IMR-90 (cell line): ENCODE results near the gene CRLF2. TPM values are rescaled to one million over a fixed set of nuclear protein-coding genes. Genes with fewer than 3 reads are reported as not detected.

Experiments
- ATAC-seq: fragments of 200-7000 bp; cut with Tn5 transposase; 2 replicates; pipeline ENCODE4 v1.9.1; 2020; ENCODE audit warnings: low read depth, mild to moderate bottlenecking, moderate library complexity
- BruUV-seq: library from RNA; stranded (reverse); fragments of 400-500 nt; replicated peaks from 2 replicates; lab custom pipeline; 2021; lab: Mats Ljungman, UMichigan
- CTCF ChIA-PET: fragments of 300-600 bp; formaldehyde crosslinking; extraction: SDS; loops from one replicate; lab custom pipeline; 2021; ENCODE audit warnings: antibody characterized with exemption; lab: Yijun Ruan, JAX
- POLR2A ChIA-PET: fragments of 300-600 bp; sonication (Branson Sonifier 250); formaldehyde crosslinking; loops from one replicate; lab custom pipeline; 2022; ENCODE audit warnings: antibody characterized with exemption; ENCODE audit not compliant: unreplicated experiment; lab: Charles Lee
- DNase-seq: peaks from one replicate; pipeline ENCODE4 v3.0.0; 2013
- H2AFZ ChIP-seq: replicated peaks from 2 replicates; pipeline ENCODE3; 2013; ENCODE audit warnings: low read length, mild to moderate bottlenecking; ENCODE audit not compliant: poor library complexity
- H2AK5ac ChIP-seq: 2 replicates; pipeline ENCODE4 v1.6.1; 2013; ENCODE audit warnings: low read depth, low read length, inconsistent platforms
- H2AK9ac ChIP-seq: replicated peaks from 2 replicates; pipeline ENCODE3; 2013; ENCODE audit warnings: mild to moderate bottlenecking, low read depth, low read length, moderate library complexity; ENCODE audit not compliant: poor library complexity
- H2BK120ac ChIP-seq: 2 replicates; pipeline ENCODE4 v1.6.1; 2013; ENCODE audit warnings: low read depth, low read length, inconsistent platforms
- H2BK15ac ChIP-seq: 3 replicates; pipeline ENCODE4 v1.6.1; 2013; ENCODE audit warnings: low read depth, low read length, inconsistent platforms
- H2BK20ac ChIP-seq: 2 replicates; pipeline ENCODE4 v1.6.1; 2013; ENCODE audit warnings: low read depth, mild to moderate bottlenecking, inconsistent platforms, low read length, moderate library complexity
- H2BK5ac ChIP-seq: 2 replicates; pipeline ENCODE4 v1.6.1; 2013; ENCODE audit warnings: mild to moderate bottlenecking, low read depth, low read length, inconsistent platforms; ENCODE audit not compliant: poor library complexity, severe bottlenecking
- H3K14ac ChIP-seq: replicated peaks from 2 replicates; pipeline ENCODE4 v1.6.1; 2013; ENCODE audit warnings: low read depth, low read length, inconsistent platforms
- H3K18ac ChIP-seq: 2 replicates; pipeline ENCODE4 v1.6.1; 2013; ENCODE audit warnings: low read depth, low read length, control low read depth
- H3K23ac ChIP-seq: 2 replicates; pipeline ENCODE4 v1.6.1; 2013; ENCODE audit warnings: low read depth, low read length, inconsistent platforms
- H3K27ac ChIP-seq: 2 replicates; pipeline ENCODE4 v1.5.1; 2013; ENCODE audit warnings: mild to moderate bottlenecking, control low read depth, low read length; ENCODE audit not compliant: insufficient read depth
- H3K27me3 ChIP-seq: 2 replicates; pipeline ENCODE4 v1.6.1; 2013; ENCODE audit warnings: low read length; ENCODE audit not compliant: control insufficient read depth, insufficient read depth
- H3K36me3 ChIP-seq: 2 replicates; pipeline ENCODE4 v1.6.1; 2013; ENCODE audit warnings: low read length, mixed read lengths; ENCODE audit not compliant: control insufficient read depth, insufficient read depth
- H3K4ac ChIP-seq: 2 replicates; pipeline ENCODE4 v1.6.1; 2013; ENCODE audit warnings: low read depth, low read length, inconsistent platforms
- H3K4me1 ChIP-seq: 2 replicates; pipeline ENCODE4 v1.6.1; 2013; ENCODE audit warnings: low read length, mixed read lengths; ENCODE audit not compliant: control insufficient read depth, insufficient read depth
- H3K4me2 ChIP-seq: 2 replicates; pipeline ENCODE4 v1.6.1; 2013; ENCODE audit warnings: low read depth, mild to moderate bottlenecking, control low read depth, low read length, moderate library complexity
- H3K4me3 ChIP-seq: 2 replicates; pipeline ENCODE4 v1.5.1; 2013; ENCODE audit warnings: low read depth, mild to moderate bottlenecking, control low read depth, low read length, moderate library complexity; ENCODE audit not compliant: insufficient read depth
- H3K56ac ChIP-seq: 2 replicates; pipeline ENCODE4 v1.6.1; 2013; ENCODE audit warnings: low read length, inconsistent platforms; ENCODE audit not compliant: insufficient read depth; ENCODE audit errors: extremely low read depth
- H3K79me1 ChIP-seq, 2 experiments: 2 replicates each; pipeline ENCODE4 v1.6.1; 2013; ENCODE audit warnings: low read length in 2 of 2, inconsistent platforms in 1 of 2, low read depth in 1 of 2
- H3K9ac ChIP-seq: 2 replicates; pipeline ENCODE4 v1.6.1; 2013; ENCODE audit warnings: low read depth, low read length, control low read depth
- H3K9me1 ChIP-seq: 2 replicates; pipeline ENCODE4 v1.6.1; 2013; ENCODE audit warnings: low read length, inconsistent platforms; ENCODE audit not compliant: insufficient read depth
- H3K9me3 ChIP-seq: 2 replicates; pipeline ENCODE4 v1.6.1; 2013; ENCODE audit warnings: low read length; ENCODE audit not compliant: control insufficient read depth, insufficient read depth
- H4K20me1 ChIP-seq: 2 replicates; pipeline ENCODE4 v1.6.1; 2013; ENCODE audit warnings: low read length, inconsistent platforms; ENCODE audit not compliant: insufficient read depth
- H4K5ac ChIP-seq: 2 replicates; pipeline ENCODE4 v1.6.1; 2013; ENCODE audit warnings: mild to moderate bottlenecking, low read depth, low read length, control low read depth
- H4K8ac ChIP-seq, 2 experiments: 2 replicates each; pipeline ENCODE4 v1.6.1; 2013; ENCODE audit warnings: low read depth in 2 of 2, low read length in 2 of 2, control low read depth in 1 of 2, inconsistent platforms in 1 of 2
- H4K91ac ChIP-seq: 2 replicates; pipeline ENCODE4 v1.6.1; 2013; ENCODE audit warnings: low read depth, low read length, inconsistent platforms; ENCODE audit not compliant: insufficient read depth
- MAZ ChIP-seq: IDR thresholded peaks from 2 replicates; pipeline ENCODE4 v1.6.1; 2012; ENCODE audit warnings: low read depth, mild to moderate bottlenecking, low read length, improper control_type of control experiment, moderate library complexity, borderline replicate concordance
- WGBS, 2 experiments: methylation state at CpG; one replicate each; pipeline versions ENCODE4 v1.1.5 to v1.1.7; 2013; ENCODE audit warnings: missing lambda C conversion rate in 2 of 2; ENCODE audit not compliant: insufficient read length in 1 of 2; ENCODE audit errors: extremely low coverage in 2 of 2; 5-methylcytosine and 5-hydroxymethylcytosine counted together
- dilution Hi-C: fragments of 300-500 bp; cut with HindIII; formaldehyde crosslinking; loops from one replicate; pipeline ENCODE4 v1.14.3; 2018; ENCODE audit warnings: low sequenced_read_pairs; ENCODE audit not compliant: unreplicated experiment
- in situ Hi-C: fragments of 300-500 bp; cut with MboI; formaldehyde crosslinking; loops from 3 replicates; pipeline ENCODE4 v1.14.3; 2019; ENCODE audit warnings: low sequenced_read_pairs, inconsistent platforms, mixed read lengths
- intact Hi-C: fragments of 100-400 bp; cut with micrococcal nuclease; formaldehyde crosslinking; loops from 2 replicates; pipeline ENCODE4 v1.10.0; 2022
- polyA plus RNA-seq, 3 experiments: library from polyadenylated mRNA; depleted of rRNA; stranded (reverse); fragments of >200 nt; gene quantifications; 2 replicates each; pipeline ENCODE4 v1.2.3, GENCODE V29; 2012; ENCODE audit warnings: low replicate concordance in 1 of 3
- total RNA-seq: library from RNA; depleted of rRNA; stranded (reverse); fragments of >200 nt; gene quantifications from 2 replicates; pipeline ENCODE4 v1.2.3, GENCODE V29; 2012

CRLF2 gene
- total and polyA plus RNA-seq, 2 of the 4 experiments (the other 2 are of a cell fraction), result not detected

- in situ Hi-C loops (no loop called here), dilution Hi-C loops (no loop called here), intact Hi-C loops (no loop called here)
- Histone ChIP-seq H2BK15ac (no peak overlapping the region), H3K9me1 (no peaks in the 10 kb centered on the region), H3K56ac (no peak overlapping the region), H2BK120ac (no peak overlapping the region), H4K8ac (no peak overlapping the region), H4K91ac (no peak overlapping the region), H3K79me1 (no peaks in the 10 kb centered on the region), H3K9me3 (peaks cover 6% of the 10 kb centered on the region; the same call in 1 of the 2 replicates), H3K14ac (no peak overlapping the region), H3K9ac (no peak overlapping the region), H4K5ac (no peak overlapping the region), H3K4me2 (no peak overlapping the region), H2BK20ac (no peak overlapping the region), H3K4ac (no peak overlapping the region), H2AK5ac (no peak overlapping the region), H3K27me3 (no peaks in the 10 kb centered on the region), H2AK9ac (no peak overlapping the region), H3K23ac (no peak overlapping the region), H3K18ac (no peak overlapping the region), H3K4me3 (no peak overlapping the region), H2BK5ac (no peak overlapping the region), H3K27ac (no peak overlapping the region), H4K20me1 (no peaks in the 10 kb centered on the region), H3K36me3 (no peaks in the 10 kb centered on the region), H3K4me1 (no peaks in the 10 kb centered on the region), H2AFZ (no peak overlapping the region)
- ChIA-PET POLR2A (no interaction called here), CTCF (no interaction called here)
- DNase-seq (no peak), ATAC-seq (no peak)
- TF ChIP-seq MAZ, result no peak
- BruUV-seq, result no TSS peak
- WGBS, 2 experiments, result 4% methylated on average over 4 of the region's 18 CpGs; no CpG with 5 or more reads in 1 of the 2 experiments
These were observed 47.8 kb downstream of the CRLF2 start for GRCh38 chrX:1164322-1165288.
